Measurements from ENCODE around the gene GOLGA7B.

Gene GOLGA7B

GRCh38 chr10:97849687-97850402, at the start of gene GOLGA7B:
TSS of gene GOLGA7B (plus strand) at chr10:97849843. CDS start at chr10:97850304, 461 bp downstream.
- FAIRE-seq, result no peak

- no peak for FAIRE-seq
These were observed 49.2 kb upstream of the GOLGA7B start for GRCh38 chr10:97800474-97800873.

GRCh38 chr10:97801422-97801821, 48.2 kb upstream of the GOLGA7B start:
- no peak for FAIRE-seq

DNA sequence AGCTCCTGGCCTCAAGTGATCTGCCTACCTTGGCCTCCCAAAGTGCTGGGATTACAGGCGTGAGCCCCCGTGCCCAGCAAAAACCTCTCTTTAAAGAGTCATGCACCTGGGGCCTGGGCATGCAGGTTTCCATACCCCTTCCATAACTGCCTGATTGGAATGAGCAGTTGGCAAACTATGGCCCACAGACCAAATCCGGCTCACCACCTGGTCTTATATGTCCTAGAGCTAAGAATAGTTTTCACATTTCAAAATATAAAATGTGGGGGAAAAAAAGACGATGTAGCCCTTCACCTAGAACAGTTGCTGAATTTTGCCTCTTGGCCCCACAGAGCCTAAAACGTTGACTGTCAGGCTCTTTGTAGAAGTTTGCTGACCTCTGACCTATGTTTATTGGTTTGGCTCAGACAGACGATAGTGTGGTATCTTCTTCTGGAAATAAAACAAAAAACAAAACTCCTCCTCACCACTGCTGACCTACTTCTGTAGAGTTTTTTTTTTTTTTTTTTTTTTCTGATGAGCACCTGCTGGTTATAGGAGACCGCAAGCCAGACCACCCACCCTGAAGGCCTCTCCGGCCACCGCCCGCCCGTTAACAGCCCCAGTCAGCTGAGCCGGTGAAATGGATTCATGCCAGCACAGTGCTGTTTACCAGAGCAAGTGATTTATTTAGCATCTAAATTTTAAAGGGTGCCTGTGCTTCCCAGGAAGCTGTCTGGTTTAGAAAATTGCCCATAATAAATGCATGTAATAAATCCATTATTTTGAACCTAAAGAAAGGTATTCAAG, 44.4 kb upstream of the GOLGA7B start:
- no peak for FAIRE-seq

DNA sequence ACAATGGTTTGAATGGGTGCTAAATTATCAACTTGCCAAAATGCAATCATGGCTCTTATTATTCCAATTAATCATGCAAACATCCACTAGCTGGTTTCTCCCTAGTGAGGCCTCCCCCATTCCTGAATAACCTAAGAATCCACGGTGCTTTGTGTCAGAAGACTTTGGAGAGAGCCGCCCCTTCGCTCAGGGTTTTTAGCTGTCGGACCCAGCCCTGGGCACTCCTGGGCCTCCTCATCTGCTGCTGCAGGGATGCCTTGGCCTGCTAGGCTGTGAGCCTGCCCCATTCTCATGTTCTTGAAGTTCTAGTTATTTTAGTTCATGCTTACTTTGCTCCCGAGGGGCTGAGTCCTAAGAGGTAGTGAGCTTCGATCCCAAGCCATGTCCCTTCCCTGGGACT, 43.7 kb upstream of the GOLGA7B start:
- FAIRE-seq, result no peak

GRCh38 chr10:97810446-97810845, 39.2 kb upstream of the GOLGA7B start:
- no peak for FAIRE-seq

GRCh38 chr10:97811958-97812357, 37.7 kb upstream of the GOLGA7B start:
- no peak for FAIRE-seq

- FAIRE-seq, result no peak
These were observed 36.9 kb upstream of the GOLGA7B start for GRCh38 chr10:97812696-97813095.

GRCh38 chr10:97813311-97813710, 36.3 kb upstream of the GOLGA7B start:
- FAIRE-seq, result no peak

DNA sequence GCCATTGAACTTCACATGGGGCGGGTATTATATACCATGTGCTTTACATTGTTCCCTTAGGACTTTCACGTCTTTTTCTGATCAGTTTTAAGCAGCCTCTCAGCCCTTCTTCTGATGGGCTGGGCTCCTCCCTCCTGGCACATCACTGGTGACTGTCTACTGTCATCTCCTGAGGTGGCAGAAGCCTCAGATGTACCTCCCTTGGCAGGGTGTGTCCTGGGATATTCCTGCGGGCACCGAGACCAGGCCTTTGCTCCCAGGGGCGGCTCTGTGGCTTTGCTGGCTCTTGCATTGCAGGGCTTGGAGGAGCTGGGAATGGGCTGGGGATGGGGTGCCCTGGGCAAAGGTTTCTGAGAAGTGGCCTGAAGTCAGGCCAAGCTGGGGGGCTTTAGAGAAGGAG, 34.6 kb upstream of the GOLGA7B start:
- no peak for FAIRE-seq

- FAIRE-seq, result no peak
These were observed 33.0 kb upstream of the GOLGA7B start for GRCh38 chr10:97816609-97817008.

GRCh38 chr10:97818572-97818971, 31.1 kb upstream of the GOLGA7B start:
- no peak for FAIRE-seq

DNA sequence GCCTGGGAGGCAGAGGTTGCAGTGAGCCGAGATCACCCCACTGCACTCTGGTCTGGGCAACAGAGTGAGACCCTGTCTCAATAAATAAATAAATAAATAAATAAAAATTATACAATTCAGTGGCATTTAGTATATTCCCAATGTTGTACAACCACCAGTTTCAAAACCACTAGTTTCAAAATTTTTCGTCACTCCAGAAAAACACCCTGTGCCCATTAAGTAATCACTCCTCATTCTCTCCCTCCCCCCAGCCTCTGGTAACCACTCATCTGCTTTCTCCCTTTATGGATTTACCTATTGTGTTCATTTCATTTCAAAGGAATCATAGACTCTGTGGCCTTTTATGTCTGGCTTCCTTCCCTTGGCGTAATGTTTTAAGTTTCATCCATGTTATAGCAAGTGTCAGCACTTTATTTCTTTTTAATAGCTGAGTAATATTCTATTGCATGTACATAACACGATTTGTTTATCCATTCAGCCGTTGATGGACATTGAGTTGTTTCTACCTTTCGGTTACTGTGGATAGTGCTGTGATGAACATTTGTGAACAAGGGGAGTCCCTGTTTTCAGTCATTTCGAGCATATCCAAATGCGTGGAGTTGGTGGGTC, 29.4 kb upstream of the GOLGA7B start:
- no peak for FAIRE-seq

- no peak for FAIRE-seq
These were observed 28.2 kb upstream of the GOLGA7B start for GRCh38 chr10:97821308-97822038.

- no peak for FAIRE-seq
These were observed 27.4 kb upstream of the GOLGA7B start for GRCh38 chr10:97822261-97822687.

GRCh38 chr10:97823734-97824133, 25.9 kb upstream of the GOLGA7B start:
- FAIRE-seq, result no peak

DNA sequence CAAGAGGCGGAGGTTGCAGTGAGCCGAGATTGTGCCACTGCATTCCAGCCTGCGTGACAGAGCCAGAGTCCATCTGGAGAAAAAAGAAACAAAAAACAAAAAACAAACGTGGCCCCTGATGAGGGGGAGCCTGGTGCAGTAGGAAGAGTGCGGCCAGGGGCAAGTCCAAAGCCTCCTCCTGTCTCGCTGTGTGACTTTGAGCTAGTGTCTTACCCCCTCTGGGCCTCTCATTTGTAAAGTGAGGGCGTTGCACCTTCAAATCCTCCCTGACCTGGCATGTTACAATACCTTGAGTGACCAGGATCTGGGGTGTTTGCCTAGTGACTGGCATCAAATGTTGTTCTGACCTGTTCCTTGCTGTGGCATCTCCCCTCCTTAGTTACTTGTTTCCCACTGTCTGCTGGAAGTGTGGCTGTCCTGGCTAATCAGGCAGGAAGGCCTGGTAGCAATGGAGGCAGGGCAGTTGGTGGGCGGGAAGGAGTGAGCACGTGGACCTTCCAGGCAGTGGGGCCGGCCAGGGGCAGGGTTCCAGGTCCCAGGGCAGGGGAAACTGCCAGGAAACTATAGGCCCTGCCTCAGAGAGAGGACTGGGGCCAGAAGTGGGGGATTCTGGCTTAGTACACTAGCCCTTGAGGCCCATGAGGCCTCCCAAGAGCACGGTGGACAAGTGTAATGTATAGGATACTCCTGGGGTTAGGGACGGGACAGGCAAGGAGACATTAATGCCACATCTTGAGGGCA, 24.5 kb upstream of the GOLGA7B start:
- no peak for FAIRE-seq

GRCh38 chr10:97826892-97827291, 22.8 kb upstream of the GOLGA7B start:
- FAIRE-seq, result no peak

DNA sequence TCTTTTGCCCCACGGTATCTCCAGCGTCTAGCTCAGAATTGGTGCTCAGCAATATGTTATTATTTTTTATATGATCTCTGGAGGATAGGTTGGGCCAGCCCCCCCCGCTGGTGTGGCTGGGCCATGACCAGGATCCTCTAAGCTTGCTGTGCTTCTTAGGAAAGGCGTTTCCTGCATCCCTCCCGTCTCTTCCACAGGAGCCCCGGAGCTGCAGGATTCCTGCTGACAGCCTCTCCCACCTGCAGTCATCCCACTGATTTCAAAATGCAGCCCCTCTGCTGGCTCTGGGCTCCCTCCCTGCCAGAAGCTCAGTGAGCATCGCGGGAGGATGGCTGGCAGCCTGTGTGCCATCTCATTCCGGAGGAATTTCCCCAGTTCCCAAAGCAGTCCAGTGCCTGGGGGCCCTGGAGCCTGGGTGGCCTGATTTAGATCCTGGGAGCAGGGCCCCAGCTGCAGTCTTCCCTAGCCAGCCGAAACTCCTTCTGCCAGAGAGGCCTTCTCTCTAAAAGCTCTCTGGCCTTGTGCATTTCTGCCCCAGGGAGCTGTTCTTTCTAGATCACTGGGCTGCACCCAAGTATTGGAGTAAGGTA, 21.8 kb upstream of the GOLGA7B start:
- no peak for FAIRE-seq

GRCh38 chr10:97828721-97829120, 20.9 kb upstream of the GOLGA7B start:
- FAIRE-seq, result no peak

DNA sequence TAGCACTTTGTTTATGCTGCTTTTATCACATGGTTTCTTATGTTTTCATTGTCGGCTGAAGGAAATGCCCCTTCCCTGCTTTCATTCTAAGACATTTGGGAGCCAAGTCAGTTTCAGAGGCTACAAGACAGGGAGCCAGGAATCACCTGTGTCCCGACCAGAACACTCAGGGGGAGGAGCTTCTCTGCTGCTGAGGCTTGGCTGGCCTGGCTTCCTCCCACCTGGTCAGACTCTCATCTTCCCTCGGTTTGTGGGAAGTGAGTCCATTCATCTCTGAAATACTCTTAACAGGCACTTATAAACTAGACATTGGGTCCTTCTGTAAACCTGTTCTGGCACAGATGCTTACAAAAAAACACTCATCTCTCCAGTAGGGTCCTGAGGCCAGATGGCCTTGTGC, 19.6 kb upstream of the GOLGA7B start:
- FAIRE-seq, result no peak

GRCh38 chr10:97831259-97831658, 18.4 kb upstream of the GOLGA7B start:
- no peak for FAIRE-seq
